GM18508 (cell line): ENCODE results near the gene WDR31.

ENCODE experiments used
- ATAC-seq: cut with Tn5 transposase; IDR thresholded peaks from one replicate; pipeline ENCODE4 v1.9.1; 2021; ENCODE audit warnings: moderate number of reproducible peaks; ENCODE audit not compliant: insufficient read depth, unreplicated experiment

The WDR31 gene

GRCh38 chr9:113343732-113344231, 3.7 kb upstream of the WDR31 start:
- ATAC-seq, result no peak

GRCh38 chr9:113341712-113342410, 1.8 kb upstream of the WDR31 start:
- ATAC-seq, result no peak

GRCh38 chr9:113337714-113338113, 2.4 kb downstream of the WDR31 start:
- no peak for ATAC-seq

DNA sequence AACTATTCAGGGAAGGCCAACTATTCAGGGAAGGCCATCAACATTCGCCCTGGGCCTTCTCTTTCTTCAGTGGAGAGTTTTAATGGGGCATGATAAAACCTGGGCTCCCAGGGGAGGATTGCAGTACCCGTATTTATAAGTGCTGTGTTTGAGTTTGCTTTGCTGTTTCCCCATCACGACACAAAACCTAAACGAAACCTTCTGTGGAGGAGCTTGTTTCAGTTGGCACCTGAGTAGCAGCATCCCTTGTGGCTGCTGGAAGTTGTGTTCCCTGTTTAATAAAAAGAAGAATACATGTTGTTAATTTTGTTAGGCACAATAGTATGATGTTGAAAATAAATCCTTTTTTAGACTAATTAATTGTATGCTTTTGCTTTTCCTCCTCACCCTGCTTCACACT, 8.3 kb downstream of the WDR31 start:
- no peak for ATAC-seq

GRCh38 chr9:113328045-113328782, 11.9 kb downstream of the WDR31 start:
- no peak for ATAC-seq

DNA sequence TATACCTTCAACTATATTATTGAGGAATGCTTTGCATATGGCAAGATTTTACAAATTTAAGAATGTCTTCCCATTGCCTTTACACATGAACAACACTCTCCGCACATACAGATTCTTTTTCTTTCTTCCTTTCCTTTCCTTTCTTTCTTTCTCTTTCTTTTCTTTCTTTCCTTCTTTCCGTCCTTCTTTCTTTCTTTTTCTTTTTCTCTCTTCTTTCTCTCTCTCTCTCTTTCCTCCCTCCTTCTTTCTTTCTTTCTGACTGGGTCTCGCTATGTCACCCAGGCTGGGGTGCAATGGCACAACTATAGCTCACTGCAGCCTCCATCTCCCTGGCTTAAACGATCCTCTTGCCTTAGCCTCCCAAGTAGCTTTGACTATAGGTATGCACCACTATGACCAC, 13.8 kb downstream of the WDR31 start:
- no peak for ATAC-seq

DNA sequence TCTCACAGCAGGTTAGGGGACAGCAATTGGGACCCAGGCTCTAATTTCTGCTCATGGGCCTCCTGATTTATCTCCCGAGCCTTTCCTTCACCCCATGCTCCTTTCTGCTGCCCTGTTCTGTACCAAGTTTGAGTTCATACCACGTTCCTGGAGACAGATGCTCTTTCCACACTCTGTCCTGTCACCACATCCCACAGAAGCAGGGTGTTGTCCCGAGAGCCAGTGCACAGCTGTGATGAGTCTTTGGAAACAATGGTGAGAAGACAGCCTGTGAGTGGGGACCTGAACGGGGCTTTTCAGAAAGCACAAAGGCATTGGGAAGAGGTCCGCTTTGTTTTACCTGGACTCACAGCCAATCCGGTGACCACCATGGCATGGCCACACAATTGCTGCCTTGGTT, 17.4 kb downstream of the WDR31 start:
- ATAC-seq, result no peak

DNA sequence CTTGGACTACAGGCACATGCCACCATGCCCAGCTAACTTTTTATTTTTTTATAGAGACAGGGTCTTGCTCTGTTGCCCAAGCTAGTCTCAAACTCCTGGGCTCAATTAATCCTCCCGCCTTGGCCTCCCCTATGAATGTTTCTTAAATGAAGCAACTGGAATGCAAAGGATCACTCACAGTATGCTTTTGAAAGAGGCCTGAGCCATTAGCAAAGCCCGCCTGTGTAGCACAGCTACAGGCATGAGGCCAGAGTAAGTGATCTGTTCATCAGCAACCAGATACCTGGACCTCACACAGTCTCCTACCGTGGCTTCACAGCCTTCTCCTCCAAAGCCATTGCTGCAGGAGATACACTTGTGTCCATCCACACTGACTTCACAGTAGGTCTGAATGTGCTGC, 20.0 kb downstream of the WDR31 start:
- ATAC-seq, result no peak

DNA sequence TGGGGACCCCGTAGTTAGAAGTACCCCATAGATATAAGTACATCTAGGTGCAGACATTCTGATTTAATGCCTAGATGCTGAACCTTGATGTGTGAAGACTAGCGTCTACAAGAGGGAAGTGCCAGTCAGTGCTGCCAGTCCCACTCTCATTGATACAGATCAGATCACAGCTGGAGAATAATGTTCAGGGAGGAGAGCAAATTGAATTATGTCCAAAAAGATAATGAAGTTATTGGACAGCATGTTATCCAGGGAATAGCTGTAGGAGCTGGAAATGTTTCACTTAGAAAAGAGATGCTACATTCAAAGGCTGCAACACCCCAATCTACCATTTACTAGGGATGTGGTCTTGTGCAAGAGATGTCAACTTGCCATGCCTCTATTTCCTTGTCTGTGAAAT, 21.0 kb downstream of the WDR31 start:
- ATAC-seq, result no peak

DNA sequence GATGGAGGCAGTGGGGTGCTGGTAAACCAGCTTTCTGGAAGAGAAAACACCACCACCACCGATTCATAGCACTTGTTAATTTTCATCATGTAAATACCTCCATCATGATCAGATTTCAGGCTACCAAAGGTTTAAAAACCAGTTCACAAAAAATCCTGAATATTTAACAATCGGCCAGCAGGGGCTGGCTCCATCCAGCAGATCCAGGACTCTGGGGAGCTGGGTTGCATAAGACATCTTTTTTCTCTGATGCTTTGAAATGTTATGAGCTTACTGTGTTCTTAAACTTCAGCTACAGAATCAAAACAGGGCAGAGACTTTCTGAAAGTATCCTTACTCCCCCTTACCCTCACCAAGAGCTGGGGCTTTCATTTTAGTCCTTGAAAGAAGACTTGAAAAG, 22.3 kb downstream of the WDR31 start:
- ATAC-seq, result no peak

GRCh38 chr9:113316030-113316429, 24.0 kb downstream of the WDR31 start:
- ATAC-seq, result no peak

GRCh38 chr9:113315231-113315630, 24.8 kb downstream of the WDR31 start:
- ATAC-seq, result no peak

DNA sequence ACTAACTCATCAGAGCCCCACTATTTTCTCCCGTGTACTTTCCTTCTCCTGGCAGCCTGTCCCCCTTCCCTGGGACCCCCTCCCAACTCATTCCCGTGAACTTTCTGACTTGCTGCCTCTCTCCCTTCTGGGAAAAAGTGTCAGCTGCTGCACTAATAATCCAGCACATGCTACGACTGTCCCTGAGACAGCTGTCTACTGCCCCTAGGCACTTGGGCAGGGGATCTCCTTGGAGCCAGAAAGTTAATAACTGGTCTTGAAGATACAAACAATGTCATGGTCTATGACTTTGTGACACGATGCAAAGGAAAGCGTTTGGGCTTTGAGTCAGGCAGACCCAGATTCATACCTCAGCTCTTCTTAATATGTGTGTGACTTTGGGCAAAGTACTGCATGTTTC, 26.8 kb downstream of the WDR31 start:
- no peak for ATAC-seq

- ATAC-seq, result no peak
These were observed 28.1 kb downstream of the WDR31 start for GRCh38 chr9:113311961-113312360.

GRCh38 chr9:113310538-113310937, 29.5 kb downstream of the WDR31 start:
- ATAC-seq, result no peak

GRCh38 chr9:113309204-113309813, 30.8 kb downstream of the WDR31 start:
- no peak for ATAC-seq

DNA sequence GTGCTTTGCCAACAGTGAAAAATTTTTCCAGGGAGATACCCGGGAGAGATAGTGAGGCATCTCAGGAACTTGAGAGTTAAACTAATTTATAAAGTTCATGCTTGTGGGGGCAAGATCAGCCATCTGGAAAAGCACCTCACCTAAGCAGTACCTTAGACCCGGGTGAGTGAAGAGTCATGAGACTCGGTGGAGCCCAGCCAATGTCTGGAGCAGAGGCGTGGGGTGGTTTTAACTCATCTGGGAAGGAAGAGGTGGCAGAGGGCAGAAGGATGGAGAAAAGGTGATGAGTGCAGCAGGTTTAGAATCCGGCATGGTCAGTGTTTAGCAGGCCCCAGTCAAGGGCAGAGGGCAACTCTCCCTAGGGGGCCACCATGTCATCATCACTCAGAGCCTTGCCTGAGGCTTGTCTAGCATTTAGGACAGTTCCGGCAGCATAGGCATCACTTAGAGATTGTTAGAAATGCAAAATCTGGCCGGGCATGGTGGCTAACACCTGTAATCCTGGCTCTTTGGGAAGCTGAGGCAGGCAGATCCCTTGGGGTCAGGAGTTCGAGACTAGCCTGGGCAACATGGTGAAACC, 32.6 kb downstream of the WDR31 start:
- no peak for ATAC-seq

DNA sequence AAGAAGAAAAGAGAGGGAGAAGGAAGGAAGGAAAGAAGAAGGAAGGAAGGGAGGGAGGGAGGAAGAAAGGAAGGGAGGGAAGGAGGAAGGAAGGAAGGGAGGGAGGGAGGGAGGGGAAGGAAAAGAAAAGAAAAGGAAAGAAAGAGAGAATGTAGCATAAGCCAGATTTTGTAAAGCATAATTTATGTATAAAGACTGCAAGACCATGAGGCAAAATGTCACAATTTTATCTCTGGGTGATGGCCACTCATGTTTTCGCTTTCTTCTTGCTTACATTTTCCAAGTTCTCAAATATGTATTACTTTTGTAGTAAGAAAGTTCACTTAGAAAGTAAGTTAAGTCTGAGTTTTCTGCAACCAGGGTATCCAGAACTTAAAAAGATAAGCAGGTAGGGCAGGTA, 33.5 kb downstream of the WDR31 start:
- no peak for ATAC-seq

GRCh38 chr9:113302792-113303418, 37.2 kb downstream of the WDR31 start, which contains the start of gene RNF183:
Gene RNF183, minus strand, starts transcription at chr9:113303376. Its CDS starts 5,192 bp downstream, at chr9:113298184.
- ATAC-seq, result no peak

- ATAC-seq, result no peak
These were observed 38.5 kb downstream of the WDR31 start for GRCh38 chr9:113301548-113301947.
